GM12873 (cell line): ENCODE measurements around the gene ABCA6.

ENCODE experiments used
- TF ChIP-seq, protein P1 (sequence below): IDR thresholded peaks from 2 replicates; pipeline ENCODE4 v1.5.1; 2012; ENCODE audit warnings: low read depth, mild to moderate bottlenecking, moderate library complexity, low read length, control low read depth; ENCODE audit not compliant: insufficient read depth; ENCODE audit errors: missing control alignments

The ABCA6 gene

DNA sequence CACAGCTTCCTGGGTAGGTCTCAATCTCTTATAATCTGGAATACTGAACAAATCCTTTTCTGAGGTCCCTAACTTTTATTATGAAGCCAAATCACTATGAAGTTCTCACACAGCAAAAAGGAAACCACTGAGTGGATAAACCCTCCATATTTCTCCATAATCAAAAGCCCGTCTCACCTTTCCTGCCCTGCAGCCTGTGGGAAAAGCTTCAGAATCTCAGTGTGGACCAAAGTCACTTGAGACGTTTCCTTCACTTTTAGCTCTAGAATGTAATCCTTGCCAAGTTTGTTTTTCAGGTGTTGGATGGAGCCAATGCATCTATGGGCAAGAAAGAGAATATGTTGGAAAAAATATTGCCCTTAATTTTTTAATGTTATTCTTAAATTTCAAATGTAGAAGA lies 59.0 kb downstream of the ABCA6 start:
- TF ChIP-seq, protein P1, sequence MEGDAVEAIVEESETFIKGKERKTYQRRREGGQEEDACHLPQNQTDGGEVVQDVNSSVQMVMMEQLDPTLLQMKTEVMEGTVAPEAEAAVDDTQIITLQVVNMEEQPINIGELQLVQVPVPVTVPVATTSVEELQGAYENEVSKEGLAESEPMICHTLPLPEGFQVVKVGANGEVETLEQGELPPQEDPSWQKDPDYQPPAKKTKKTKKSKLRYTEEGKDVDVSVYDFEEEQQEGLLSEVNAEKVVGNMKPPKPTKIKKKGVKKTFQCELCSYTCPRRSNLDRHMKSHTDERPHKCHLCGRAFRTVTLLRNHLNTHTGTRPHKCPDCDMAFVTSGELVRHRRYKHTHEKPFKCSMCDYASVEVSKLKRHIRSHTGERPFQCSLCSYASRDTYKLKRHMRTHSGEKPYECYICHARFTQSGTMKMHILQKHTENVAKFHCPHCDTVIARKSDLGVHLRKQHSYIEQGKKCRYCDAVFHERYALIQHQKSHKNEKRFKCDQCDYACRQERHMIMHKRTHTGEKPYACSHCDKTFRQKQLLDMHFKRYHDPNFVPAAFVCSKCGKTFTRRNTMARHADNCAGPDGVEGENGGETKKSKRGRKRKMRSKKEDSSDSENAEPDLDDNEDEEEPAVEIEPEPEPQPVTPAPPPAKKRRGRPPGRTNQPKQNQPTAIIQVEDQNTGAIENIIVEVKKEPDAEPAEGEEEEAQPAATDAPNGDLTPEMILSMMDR: no peak

DNA sequence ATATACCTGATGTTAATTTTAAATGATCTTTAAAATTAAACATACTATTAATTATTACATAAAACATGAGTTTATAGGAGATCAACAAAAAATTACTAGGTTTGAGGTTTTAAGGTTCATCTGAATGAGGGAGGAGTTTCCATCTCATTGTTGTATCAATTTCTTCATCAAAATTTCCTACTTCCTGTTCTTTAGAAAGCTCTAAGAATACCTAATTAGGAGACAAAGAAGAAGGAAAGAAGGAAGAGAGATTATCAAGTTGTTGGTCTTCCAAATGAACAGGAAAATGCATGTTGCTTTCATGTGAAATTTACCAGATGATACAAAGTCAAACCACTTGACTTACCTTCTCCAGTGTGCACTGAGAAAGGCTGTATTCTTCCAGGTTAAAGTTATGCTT lies 62.8 kb downstream of the ABCA6 start:
- TF ChIP-seq, protein P1: no peak

DNA sequence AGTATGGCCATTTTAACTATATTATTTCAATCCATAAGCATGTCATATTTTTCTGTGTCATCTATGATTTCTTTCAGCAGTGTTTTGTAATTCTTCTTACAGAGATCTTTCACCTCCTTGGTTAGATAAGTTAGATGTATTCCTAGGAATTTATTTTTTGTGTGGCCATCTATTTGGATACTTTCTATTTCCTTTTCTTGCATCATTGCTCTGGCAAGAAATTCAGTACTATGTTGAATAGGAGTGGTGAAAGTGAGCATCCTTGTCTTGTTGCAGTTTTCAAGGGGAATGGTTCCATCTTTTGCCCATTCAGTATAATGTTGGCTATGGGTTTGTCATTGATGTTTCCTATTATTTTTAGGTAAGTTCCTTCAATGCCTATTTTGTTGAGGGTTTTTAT lies 65.9 kb downstream of the ABCA6 start:
- TF ChIP-seq, protein P1: no peak

DNA sequence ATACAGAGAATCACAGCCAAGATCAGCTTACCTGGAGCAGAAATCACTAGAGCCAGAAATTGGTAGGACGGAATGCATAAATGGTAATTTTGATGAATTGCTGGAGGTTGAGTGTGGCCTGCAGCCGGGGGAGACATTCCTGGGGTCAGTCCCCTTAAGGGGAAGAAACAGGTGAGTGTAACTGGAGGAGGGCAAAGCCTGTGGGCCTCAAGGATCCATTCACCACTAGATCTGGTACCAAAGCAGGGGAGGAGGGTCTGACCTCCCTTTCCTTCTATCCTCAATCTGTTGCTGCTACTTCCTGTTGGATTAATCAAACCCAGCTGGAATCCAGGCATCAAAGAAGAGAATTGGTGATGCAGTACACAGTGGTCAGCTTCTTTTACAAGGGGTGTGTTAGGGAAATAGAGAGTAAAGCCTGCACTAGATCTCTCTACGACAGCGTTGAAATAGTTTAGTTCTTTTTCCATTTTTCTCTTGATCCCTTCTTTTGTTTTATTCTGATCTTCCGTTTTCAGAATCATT lies 72.4 kb downstream of the ABCA6 start:
- TF ChIP-seq, protein P1: no peak

DNA sequence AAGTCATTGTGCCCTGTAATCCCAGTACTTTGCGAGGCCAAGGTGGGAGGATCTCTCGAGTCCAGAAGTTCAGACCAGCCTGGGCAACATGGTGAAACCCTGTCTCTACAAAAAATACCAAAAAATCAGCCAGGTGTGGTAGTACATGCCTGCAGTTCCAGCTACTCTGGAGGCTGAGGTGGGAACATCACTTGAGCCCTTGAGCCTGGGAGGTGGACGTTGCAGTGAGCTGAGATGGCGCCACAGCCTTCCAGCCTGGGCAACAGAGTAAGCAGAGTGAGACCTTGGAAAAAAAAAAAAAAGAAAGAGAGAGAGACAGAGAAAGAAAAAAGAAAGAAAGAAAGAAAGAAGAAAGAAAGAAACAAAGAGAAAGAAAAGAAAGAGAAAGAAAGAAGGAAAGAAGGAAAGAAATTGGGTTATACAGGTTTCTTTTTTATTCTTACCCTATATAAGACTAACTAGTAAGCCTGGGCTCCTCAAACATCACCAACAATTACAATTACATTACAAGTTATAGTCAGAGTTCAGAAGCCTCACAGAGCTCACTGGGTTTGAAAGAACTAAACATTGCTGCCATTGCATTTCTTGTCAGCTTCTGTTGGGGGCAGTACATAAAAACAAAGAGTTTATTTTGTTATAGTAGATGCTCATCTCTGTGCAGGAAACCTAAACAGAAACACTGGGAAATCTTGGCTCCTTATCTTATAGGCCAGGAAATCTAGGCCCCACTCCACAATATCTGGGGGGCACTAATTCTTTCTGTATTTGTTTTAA lies 74.2 kb downstream of the ABCA6 start:
- TF ChIP-seq, protein P1: no peak

DNA sequence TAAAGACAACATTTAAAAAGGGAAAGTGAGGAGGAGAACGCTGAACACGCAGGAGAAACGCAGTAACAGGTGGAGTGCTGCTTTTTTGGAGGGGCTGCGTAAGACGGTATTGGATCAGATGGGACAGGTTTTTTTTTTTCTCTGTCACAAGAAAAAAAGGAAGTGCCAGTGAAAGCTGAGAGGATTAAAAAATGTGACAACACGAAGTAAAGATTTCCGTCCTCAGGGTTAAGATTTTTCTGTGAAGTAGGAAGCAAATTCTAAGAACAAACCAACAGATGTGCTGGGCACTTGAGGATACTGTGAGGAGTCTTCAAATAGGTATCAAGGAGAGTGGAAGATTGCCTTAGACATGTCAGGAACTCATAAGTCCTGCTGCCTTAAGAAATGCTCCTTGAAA lies 75.2 kb downstream of the ABCA6 start:
- TF ChIP-seq, protein P1: no peak

DNA sequence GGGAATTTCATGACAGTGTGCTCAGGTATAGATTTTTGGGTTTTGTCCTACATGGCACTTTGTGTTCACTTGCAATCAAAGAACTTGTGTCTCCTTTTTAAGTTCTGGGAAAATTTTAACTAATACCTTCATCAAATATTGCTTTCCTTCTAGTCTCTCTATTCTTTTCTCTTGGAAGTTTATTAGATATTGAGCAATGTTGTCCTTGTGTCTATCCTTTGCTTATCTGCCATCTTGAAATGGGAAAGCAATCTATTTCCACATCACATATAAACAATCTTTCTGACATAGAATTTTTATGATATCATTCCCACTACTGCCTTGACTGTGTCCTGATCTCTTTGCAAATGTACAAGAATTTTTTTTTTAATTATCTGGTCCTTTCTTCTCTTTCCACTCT lies 76.6 kb downstream of the ABCA6 start:
- TF ChIP-seq, protein P1: no peak
